HEK293T (cell line): ENCODE data around the gene OR5AP2.
"Not testable (repeated sequence)": the region's sequence is repeated elsewhere in the genome, so short reads cannot be mapped to it uniquely, and the experiment has no call there.

ENCODE experiments used
- ARNT ChIP-seq: fragments of 450-650 bp; IDR thresholded peaks from 2 replicates; pipeline ENCODE4 v1.6.1; 2017; ENCODE audit warnings: mild to moderate bottlenecking
- BHLHE40 ChIP-seq: fragments of 450-650 bp; IDR thresholded peaks from 2 replicates; pipeline ENCODE4 v1.6.1; 2016; ENCODE audit warnings: mild to moderate bottlenecking, moderate library complexity, borderline replicate concordance
- FOXA1 ChIP-seq: fragments of 450-650 bp; IDR thresholded peaks from 2 replicates; pipeline ENCODE4 v1.6.1; 2016; ENCODE audit warnings: mild to moderate bottlenecking
- FOXM1 ChIP-seq: fragments of 450-650 bp; IDR thresholded peaks from 2 replicates; pipeline ENCODE4 v1.6.1; 2017; ENCODE audit warnings: mild to moderate bottlenecking, borderline replicate concordance
- NFRKB ChIP-seq: fragments of 450-650 bp; IDR thresholded peaks from 2 replicates; pipeline ENCODE4 v1.6.1; 2016; ENCODE audit warnings: mild to moderate bottlenecking, moderate library complexity

GRCh38 chr11:56592088-56592717 is 50.0 kb downstream of the OR5AP2 start:
- not testable (repeated sequence) for TF ChIP-seq BHLHE40, ARNT, FOXA1, NFRKB, FOXM1
